T-helper 2 cell treated with Interferon-gamma antibody and Interleukin-4, amounts not matched to agents 5 μg/mL and 100 μg/mL, for 36 hours (primary cell): ENCODE measurements around the gene SEZ6L2.
"Not testable (repeated sequence)": the region's sequence is repeated elsewhere in the genome, so short reads cannot be mapped to it uniquely, and the experiment has no call there.

ENCODE experiments used
- DNase-seq: peaks from one replicate; pipeline ENCODE4 v3.0.0; 2021; ENCODE audit warnings: low spot score
- H3K27ac Mint-ChIP-seq: one replicate; pipeline ENCODE4 v1.8.0; 2021; ENCODE audit warnings: mild to moderate bottlenecking, mixed read lengths
- H3K27me3 Mint-ChIP-seq: one replicate; pipeline ENCODE4 v1.8.0; 2021; ENCODE audit warnings: low read depth, mixed read lengths
- H3K36me3 Mint-ChIP-seq: one replicate; pipeline ENCODE4 v1.8.0; 2021; ENCODE audit warnings: low read depth, mixed read lengths
- H3K4me1 Mint-ChIP-seq: one replicate; pipeline ENCODE4 v1.8.0; 2021; ENCODE audit warnings: low read depth, mixed read lengths
- H3K4me3 Mint-ChIP-seq: one replicate; pipeline ENCODE4 v1.8.0; 2022; ENCODE audit warnings: mild to moderate bottlenecking, moderate library complexity, mixed read lengths
- H3K9me3 Mint-ChIP-seq: one replicate; pipeline ENCODE4 v1.8.0; 2021; ENCODE audit warnings: mixed read lengths

Gene SEZ6L2

DNA sequence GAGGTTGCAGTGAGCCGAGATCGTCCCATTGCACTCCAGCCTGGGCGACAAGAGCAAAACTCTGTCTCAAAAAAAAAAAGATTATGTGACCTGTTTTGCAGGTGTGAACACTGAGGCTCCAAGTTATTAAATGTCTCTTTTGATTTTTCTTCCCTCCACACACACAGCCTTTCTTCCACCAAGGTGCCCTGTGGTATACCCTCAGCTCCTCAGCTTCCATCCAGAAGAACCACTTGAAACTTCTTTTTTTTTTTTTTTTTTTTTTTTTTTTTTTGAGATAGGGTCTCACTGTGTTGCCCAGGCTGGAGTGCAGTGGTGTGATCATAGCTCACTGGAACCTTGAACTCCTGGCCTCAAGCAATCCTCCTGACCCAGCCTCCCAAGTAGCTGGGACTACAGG is 10.0 kb downstream of the SEZ6L2 start:
- not testable (repeated sequence) for H3K27me3 Mint-ChIP-seq, H3K9me3 Mint-ChIP-seq, H3K27ac Mint-ChIP-seq, H3K36me3 Mint-ChIP-seq, DNase-seq, H3K4me1 Mint-ChIP-seq, H3K4me3 Mint-ChIP-seq

DNA sequence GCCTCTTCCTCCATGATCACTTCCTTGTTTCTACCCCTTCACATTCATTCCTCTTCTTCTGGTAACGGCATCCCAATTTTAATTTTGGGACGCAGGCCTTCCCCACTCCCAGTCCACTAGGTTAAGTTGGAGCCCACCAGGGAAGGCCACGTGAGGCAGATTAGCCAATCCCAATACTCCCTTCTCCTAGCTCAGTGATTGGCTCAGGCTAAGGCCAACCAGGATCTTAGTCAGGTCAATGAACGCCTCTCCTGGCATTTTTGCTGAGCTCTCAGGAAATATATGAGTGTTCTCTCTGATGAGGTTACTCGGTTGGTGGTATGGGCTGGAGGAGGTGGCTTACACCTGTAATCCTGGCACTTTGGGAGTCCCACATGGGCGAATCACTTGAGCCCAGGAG is 15.4 kb downstream of the SEZ6L2 start:
- peaks cover 5% of the 10 kb centered on the region for H3K27me3 Mint-ChIP-seq
- no peak overlapping the region for H3K27ac Mint-ChIP-seq
- no peaks in the 10 kb centered on the region for H3K4me1 Mint-ChIP-seq
- H3K9me3 Mint-ChIP-seq = no peaks in the 10 kb centered on the region
- DNase-seq = no peak
- no peaks in the 10 kb centered on the region for H3K36me3 Mint-ChIP-seq
- no peak overlapping the region for H3K4me3 Mint-ChIP-seq

DNA sequence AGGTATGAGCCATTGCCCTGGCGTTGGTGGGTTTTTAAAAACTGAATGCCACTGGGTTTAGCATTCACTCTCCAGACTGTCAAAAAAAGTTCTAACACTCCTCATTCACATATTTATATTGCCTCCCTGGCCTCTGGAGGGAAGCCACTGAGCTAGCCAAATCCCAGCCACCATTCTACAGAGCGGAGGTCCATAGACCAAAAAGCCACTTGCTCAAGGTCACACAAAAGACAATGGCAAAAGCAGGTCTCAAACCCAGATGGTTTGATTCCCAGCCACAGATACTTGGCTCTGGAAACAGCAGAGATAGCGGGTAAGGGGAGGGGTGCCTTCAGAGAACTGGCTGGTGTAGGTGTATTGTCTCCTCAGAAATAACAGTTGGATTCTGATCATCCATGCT is 18.3 kb downstream of the SEZ6L2 start:
- H3K27me3 Mint-ChIP-seq = peaks cover 17% of the 10 kb centered on the region
- peaks cover 6% of the 10 kb centered on the region for H3K4me1 Mint-ChIP-seq
- H3K4me3 Mint-ChIP-seq = no peak overlapping the region
- H3K27ac Mint-ChIP-seq = no peak overlapping the region
- H3K36me3 Mint-ChIP-seq = no peaks in the 10 kb centered on the region
- H3K9me3 Mint-ChIP-seq = no peaks in the 10 kb centered on the region
- no peak for DNase-seq

GRCh38 chr16:29878172-29878571 is 21.2 kb downstream of the SEZ6L2 start:
- no peak for DNase-seq
- Mint-ChIP-seq H3K27me3 (peaks cover 26% of the 10 kb centered on the region), H3K4me3 (no peak overlapping the region), H3K27ac (no peak overlapping the region), H3K36me3 (no peaks in the 10 kb centered on the region), H3K4me1 (peaks cover 6% of the 10 kb centered on the region), H3K9me3 (no peaks in the 10 kb centered on the region)

DNA sequence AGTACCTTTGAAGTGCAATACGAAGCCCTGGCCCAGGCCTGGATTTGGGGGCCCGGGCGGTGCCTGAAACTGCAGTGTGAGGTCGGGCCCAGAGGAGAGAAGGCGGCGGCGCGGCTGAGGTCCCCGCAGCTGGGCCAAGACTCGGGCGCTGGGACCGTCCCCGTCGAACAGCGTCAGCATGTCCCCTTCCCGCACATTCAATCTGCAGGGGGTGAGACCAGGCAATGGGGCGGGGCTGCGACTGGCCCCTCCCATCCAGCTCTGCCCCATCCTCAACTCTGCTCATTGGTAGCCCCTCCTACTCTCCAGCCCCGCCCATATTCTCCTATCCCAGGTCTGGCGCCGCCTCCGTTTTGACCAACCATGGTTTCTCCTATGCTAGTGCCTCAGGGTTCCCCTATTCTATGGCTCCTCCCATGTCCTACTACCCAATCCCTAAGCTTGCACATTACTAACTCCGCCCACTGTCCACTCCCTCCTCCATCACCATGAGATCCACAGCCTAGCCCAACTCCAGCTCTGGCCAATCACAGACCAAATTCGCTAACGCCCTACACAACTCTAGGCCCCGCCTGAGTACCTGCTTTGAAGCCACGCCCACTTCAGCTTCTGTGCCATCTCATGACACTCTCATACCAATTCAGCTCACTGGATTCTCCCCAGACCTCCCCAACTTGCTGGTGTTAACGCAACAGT is 21.9 kb downstream of the SEZ6L2 start:
- Mint-ChIP-seq H3K4me3 (peak overlapping the region; percentile 61), H3K36me3 (no peaks in the 10 kb centered on the region), H3K27ac (no peak overlapping the region), H3K9me3 (no peaks in the 10 kb centered on the region), H3K27me3 (peaks cover 20% of the 10 kb centered on the region), H3K4me1 (peaks cover 6% of the 10 kb centered on the region)
- peak; percentile 69 for DNase-seq

GRCh38 chr16:29876594-29877249 is 22.6 kb downstream of the SEZ6L2 start:
- no peaks in the 10 kb centered on the region for H3K9me3 Mint-ChIP-seq
- peaks cover 6% of the 10 kb centered on the region for H3K4me1 Mint-ChIP-seq
- H3K27me3 Mint-ChIP-seq = peaks cover 20% of the 10 kb centered on the region
- no peaks in the 10 kb centered on the region for H3K36me3 Mint-ChIP-seq
- no peak overlapping the region for H3K27ac Mint-ChIP-seq
- H3K4me3 Mint-ChIP-seq = peak overlapping the region; percentile 61
- DNase-seq = peak; percentile 19

- no peak for DNase-seq
- Mint-ChIP-seq H3K9me3 (no peaks in the 10 kb centered on the region), H3K27me3 (peaks cover 20% of the 10 kb centered on the region), H3K36me3 (no peaks in the 10 kb centered on the region), H3K27ac (no peak overlapping the region), H3K4me1 (peaks cover 6% of the 10 kb centered on the region), H3K4me3 (peak overlapping the region; percentile 61)
Observed at GRCh38 chr16:29876217-29876593, 23.1 kb downstream of the SEZ6L2 start.

DNA sequence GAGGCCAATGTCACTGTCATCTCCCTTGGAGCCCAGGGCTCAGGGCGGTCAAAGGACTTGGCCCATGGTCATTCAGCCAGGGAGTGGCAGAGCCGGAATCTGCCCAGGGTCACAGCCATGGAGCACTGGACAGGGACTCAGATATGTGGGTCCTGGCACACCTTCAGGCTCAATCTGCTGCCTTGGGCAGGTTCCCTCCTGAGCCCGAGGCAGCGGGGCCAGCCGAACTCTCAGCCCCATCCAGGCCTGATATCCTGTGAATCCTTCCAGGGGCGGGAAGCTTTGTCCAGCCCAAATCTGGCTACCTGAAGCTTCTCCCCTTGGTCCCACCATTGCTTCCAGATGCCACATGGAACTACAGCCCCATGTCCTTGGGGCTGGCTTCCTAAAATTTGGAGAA is 24.1 kb downstream of the SEZ6L2 start:
- no peak for DNase-seq
- no peaks in the 10 kb centered on the region for H3K36me3 Mint-ChIP-seq
- no peak overlapping the region for H3K4me3 Mint-ChIP-seq
- peaks cover 20% of the 10 kb centered on the region for H3K27me3 Mint-ChIP-seq
- H3K4me1 Mint-ChIP-seq = peaks cover 6% of the 10 kb centered on the region
- no peak overlapping the region for H3K27ac Mint-ChIP-seq
- H3K9me3 Mint-ChIP-seq = no peaks in the 10 kb centered on the region

GRCh38 chr16:29873319-29873718 is 26.0 kb downstream of the SEZ6L2 start:
- peaks cover 6% of the 10 kb centered on the region for H3K4me1 Mint-ChIP-seq
- H3K27ac Mint-ChIP-seq = no peak overlapping the region
- no peaks in the 10 kb centered on the region for H3K9me3 Mint-ChIP-seq
- H3K4me3 Mint-ChIP-seq = no peak overlapping the region
- no peak for DNase-seq
- peaks cover 20% of the 10 kb centered on the region for H3K27me3 Mint-ChIP-seq
- no peaks in the 10 kb centered on the region for H3K36me3 Mint-ChIP-seq

DNA sequence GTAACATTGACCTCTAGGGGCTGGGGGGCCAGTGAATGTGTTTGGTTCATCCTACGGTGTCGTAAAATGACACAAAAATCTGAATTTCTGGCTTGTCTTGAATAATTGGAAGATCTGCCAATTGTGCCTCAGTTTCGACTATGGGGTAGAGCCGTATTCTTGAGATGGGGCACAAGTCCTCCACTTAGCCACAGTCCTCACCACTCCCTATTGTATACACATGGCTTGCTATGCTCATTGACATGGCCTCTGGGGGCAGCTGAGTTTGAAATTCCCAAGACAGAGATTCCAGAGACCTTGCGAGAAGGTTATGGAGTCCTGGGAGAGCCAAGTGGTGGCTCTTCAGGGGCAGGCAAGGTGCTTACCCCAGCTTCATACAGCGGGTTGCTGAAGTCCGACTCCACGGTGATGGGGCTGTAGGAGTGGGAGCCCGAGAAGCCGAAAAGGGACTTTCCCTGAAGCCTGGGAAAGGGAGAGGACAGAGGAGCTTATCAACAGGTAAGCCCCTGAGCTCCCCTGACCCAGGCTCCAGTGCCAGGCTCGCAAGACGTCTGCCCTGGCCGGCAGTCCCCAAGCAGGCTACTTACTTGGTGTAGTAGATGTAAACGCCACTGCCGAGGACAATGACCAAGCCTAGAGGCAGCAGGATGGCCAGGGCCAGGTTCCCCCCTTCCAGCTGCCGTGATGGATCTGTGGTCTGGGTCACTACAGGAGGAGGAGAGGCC is 27.4 kb downstream of the SEZ6L2 start:
- Mint-ChIP-seq H3K27ac (no peak overlapping the region), H3K36me3 (no peaks in the 10 kb centered on the region), H3K4me3 (no peak overlapping the region), H3K4me1 (peaks cover 3% of the 10 kb centered on the region), H3K27me3 (peaks cover 14% of the 10 kb centered on the region), H3K9me3 (no peaks in the 10 kb centered on the region)
- DNase-seq = no peak

DNA sequence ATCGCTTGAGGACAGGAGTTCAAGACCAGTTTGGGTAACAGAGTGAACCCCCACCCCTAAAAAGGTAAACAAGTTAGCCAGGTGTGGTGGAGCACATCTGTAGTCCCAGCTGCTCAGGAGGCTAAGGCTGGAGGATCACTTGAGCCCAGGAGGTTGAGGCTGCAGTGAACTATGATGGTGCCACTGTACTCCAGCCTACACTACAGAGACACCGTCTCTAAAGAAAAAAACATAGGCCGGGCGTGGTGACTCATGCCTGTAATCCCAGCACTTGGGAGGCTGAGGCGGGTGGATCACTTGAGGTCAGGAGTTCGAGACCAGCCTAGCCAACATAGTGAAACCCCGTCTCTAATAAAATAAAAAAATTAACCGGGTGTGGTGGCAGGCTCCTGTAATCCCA is 30.3 kb downstream of the SEZ6L2 start:
- H3K27ac Mint-ChIP-seq, H3K4me3 Mint-ChIP-seq, H3K27me3 Mint-ChIP-seq, DNase-seq, H3K9me3 Mint-ChIP-seq, H3K4me1 Mint-ChIP-seq, H3K36me3 Mint-ChIP-seq: not testable (repeated sequence)

- H3K36me3 Mint-ChIP-seq = no peaks in the 10 kb centered on the region
- H3K4me3 Mint-ChIP-seq = no peak overlapping the region
- no peak for DNase-seq
- H3K27ac Mint-ChIP-seq = no peak overlapping the region
- no peaks in the 10 kb centered on the region for H3K9me3 Mint-ChIP-seq
- H3K4me1 Mint-ChIP-seq = peaks cover 3% of the 10 kb centered on the region
- no peaks in the 10 kb centered on the region for H3K27me3 Mint-ChIP-seq
Observed at GRCh38 chr16:29868396-29869009, 30.8 kb downstream of the SEZ6L2 start.

GRCh38 chr16:29864205-29864604 is 35.1 kb downstream of the SEZ6L2 start:
- peaks cover 15% of the 10 kb centered on the region for H3K4me1 Mint-ChIP-seq

GRCh38 chr16:29863669-29863984 is 35.7 kb downstream of the SEZ6L2 start:
- H3K27me3 Mint-ChIP-seq = no peaks in the 10 kb centered on the region
- H3K4me3 Mint-ChIP-seq = peak overlapping the region; percentile 99
- H3K4me1 Mint-ChIP-seq = peaks cover 15% of the 10 kb centered on the region
- H3K9me3 Mint-ChIP-seq = no peaks in the 10 kb centered on the region
- no peak for DNase-seq
- peak overlapping the region; percentile 100 for H3K27ac Mint-ChIP-seq
- peaks cover 18% of the 10 kb centered on the region for H3K36me3 Mint-ChIP-seq

More at GRCh38 chr16:29864205-29864604, 35.1 kb downstream of the SEZ6L2 start:
- Mint-ChIP-seq H3K9me3 (no peaks in the 10 kb centered on the region), H3K36me3 (peaks cover 16% of the 10 kb centered on the region), H3K27ac (no peak overlapping the region), H3K4me3 (peak overlapping the region; percentile 5), H3K27me3 (no peaks in the 10 kb centered on the region)
- no peak for DNase-seq
